Measurements from ENCODE around the gene UBAP2. TPM values are rescaled to one million over a fixed set of nuclear protein-coding genes. Genes with fewer than 3 reads are reported as not detected.
"Not testable (repeated sequence)": the region's sequence is repeated elsewhere in the genome, so short reads cannot be mapped to it uniquely, and the experiment has no call there.

UBAP2 gene
- total RNA-seq, 1 donor from 2014 or later = 54.6 TPM

DNA sequence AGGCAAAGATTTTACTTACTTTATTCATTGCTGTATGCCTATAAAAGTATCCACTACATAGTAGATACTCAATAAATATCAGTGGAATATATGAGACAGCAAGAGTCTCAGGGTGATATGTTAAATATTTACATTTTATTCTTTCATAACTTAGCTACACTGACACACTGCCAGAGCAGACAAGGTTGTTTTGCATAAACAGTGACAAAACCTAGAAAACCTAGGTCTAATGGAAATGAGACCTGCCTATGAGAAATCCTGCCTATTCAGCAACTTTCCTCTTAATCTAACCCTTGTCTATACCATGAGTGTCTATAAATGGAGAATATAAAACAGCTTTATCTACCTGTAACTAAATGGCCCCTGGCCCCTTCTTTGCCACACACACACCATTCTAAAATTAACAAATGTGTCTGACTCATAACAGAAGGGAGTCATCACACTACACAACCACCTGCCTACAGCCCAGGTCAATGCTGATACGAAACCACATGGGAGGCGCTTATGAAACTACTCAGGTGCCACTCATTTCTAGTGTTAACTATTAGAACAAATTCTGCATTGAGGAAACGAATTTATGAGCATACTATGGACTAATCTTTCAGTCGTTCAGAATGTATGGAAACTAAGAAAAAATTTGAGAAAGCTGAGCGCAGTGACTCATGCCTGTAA is 60.3 kb downstream of the UBAP2 start:
- no peak for DNase-seq (ENCODE audit: low spot score)

DNA sequence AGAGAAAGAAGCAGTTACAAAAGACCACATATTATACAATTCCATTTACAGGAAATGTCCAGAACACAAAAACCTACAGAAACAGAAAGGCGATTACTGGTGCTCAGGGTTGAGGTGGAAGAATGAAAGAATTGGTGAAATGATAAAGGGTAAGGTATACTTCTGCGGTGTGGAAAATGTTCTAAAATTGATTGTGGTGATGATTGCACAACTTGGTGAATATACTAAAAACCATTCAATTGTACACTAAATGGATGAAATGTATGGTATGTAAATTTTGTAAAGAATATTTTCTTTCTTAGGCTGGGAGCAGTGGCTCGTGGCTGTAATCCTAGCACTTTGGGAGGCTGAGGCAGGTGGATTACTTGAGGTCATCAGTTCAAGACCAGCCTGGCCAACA is 72.3 kb downstream of the UBAP2 start:
- no peak for DNase-seq (ENCODE audit: low spot score)

GRCh38 chr9:33972698-33973097 is 76.0 kb downstream of the UBAP2 start:
- DNase-seq (ENCODE audit: low spot score) = no peak

- no peak for DNase-seq (ENCODE audit: low spot score)
Observed at GRCh38 chr9:33964086-33964768, 84.5 kb downstream of the UBAP2 start.

GRCh38 chr9:33962468-33962867 is 86.2 kb downstream of the UBAP2 start:
- DNase-seq (ENCODE audit: low spot score) = not testable (repeated sequence)

DNA sequence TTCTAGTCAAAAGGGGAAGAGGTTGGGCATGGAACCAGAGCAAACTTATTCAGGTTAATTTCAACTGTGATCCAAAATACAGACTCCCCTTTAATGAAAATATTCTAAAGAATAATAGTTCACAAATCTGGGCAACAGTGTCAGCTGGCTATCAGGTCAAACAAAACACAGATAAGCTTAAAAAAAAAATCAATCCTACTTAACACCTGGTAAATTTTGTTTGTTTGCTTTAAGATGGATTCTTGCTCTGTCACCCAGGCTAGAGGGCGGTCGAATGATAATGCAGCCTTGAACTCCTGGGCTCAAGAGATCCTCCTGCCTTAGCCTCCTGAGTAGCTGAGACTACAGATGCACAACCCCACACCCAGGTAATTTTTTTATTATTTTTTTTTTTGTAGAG is 89.0 kb downstream of the UBAP2 start:
- no peak for DNase-seq (ENCODE audit: low spot score)

DNA sequence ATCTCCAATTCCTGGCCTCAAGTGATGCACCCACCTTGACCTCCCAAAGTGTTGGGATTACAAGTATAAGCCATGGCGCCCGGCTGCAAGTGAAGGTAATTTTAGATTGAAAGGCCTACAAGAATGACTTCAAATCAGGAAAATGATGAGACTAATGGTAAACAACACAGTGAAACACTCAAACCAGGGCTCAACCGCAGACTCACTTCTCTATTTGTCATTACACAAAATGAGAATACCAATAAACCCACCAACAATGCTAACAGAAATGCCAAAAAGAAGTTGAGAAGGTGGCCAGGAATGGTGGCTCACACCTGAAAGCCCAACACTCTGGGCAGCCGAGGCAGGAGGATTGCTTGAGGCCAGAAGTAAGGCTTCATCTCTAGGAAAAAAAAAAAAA is 92.1 kb downstream of the UBAP2 start:
- DNase-seq (ENCODE audit: low spot score) = no peak

- no peak for DNase-seq (ENCODE audit: low spot score)
Observed at GRCh38 chr9:33952066-33952465, 96.6 kb downstream of the UBAP2 start.

DNA sequence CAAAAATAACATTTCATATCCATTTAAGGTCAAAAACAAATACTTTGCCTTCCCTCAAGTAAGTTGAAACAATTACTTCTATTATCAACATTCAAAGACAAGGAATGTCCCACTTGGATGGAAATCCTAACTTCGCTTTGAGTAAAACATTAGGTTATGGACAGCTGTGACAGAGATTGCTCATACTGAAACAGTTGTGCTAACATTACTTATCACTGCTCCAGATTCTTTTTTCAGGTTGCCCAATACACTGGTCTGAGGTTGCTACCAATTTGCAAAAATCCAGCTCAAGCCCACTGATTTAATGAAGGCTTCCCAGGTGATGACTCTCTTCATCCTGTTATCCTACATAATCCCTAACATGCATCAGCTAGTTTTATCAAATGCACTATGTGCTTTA is 98.3 kb downstream of the UBAP2 start:
- no peak for DNase-seq (ENCODE audit: low spot score)

DNA sequence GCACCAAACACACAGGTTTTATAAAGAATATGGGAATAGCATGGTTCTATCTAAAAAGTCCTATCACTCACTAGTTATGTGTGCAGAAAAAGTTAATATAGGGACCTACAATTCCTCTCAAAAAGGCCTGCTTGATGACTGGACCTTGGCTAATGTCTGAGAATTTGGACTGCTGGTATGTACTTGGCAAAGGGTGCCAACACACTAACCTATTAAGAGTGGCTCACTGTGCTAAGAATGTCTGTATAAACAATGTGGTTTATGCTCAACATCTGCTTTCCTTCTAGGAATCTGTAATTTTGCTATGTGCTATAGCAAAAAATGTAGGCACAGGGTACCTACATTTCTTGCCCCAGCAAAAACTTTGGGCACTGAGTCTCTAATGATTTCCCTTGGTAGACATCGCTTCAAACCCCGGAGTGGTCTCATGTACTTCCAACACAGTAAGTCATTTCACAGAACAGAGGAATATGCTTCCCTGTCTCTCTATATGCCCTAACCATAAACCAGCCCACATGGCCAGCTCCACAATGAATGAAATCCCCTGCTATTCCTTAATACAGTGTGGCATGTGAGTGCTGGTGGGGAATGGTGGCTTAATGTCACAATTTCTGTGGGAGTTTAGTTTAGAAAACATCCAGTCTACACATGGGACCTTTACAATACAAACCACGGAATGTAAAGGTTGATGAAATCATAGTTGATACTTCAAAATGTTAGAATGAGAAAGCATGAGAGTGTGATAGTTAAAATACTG is 101.7 kb downstream of the UBAP2 start:
- no peak for DNase-seq (ENCODE audit: low spot score)

DNA sequence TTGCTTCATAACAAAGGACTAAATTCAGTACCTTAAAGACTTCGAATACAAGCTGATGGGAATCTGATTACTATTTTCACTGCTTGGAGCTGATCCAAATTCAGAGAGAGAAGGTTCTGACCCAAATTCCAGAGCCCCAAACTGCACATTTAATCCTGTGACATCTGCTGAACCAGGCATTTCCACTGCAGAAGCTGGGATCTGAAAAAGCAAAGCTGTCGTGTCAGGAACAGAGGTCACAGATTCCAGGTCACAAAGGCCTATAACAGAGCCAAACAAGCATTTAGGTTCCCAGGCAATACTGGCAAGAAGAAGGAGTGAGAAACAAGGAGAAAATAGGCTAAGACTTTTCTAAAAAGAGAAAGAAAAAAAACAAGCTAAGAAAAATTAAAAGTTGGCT is 105.3 kb downstream of the UBAP2 start:
- no peak for DNase-seq (ENCODE audit: low spot score)

DNA sequence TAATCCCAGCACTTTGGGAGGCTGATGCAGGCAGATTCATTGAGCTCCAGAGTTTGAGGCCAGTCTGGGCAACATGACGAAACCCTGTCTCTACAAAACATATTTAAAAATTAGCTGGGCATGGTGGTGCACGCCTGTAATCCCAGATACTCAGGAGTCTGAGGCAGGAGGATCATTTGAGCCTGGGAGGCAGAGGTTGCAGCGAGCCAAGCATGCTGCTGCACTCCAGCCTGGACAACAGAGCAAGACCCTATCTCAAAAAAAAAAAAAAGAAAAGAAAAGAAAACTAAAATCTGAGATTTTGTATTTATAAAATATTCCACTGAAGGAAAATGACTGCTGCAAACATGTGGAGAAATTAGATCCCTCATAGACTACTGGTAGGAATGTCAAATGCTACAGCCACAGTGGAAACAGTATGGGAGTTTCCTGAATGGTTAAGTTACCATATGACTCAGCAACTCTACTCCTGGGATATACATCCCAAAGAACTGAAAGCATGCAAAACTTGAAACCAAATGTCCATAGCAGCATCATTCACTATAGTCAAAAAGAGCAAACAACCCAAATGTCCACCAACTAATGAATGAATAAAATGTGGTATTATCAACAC is 106.1 kb downstream of the UBAP2 start:
- DNase-seq (ENCODE audit: low spot score) = no peak

- no peak for DNase-seq (ENCODE audit: low spot score)
Observed at GRCh38 chr9:33939924-33940874, 108.5 kb downstream of the UBAP2 start.

GRCh38 chr9:33934188-33934878 is 114.4 kb downstream of the UBAP2 start:
- no peak for DNase-seq (ENCODE audit: low spot score)

DNA sequence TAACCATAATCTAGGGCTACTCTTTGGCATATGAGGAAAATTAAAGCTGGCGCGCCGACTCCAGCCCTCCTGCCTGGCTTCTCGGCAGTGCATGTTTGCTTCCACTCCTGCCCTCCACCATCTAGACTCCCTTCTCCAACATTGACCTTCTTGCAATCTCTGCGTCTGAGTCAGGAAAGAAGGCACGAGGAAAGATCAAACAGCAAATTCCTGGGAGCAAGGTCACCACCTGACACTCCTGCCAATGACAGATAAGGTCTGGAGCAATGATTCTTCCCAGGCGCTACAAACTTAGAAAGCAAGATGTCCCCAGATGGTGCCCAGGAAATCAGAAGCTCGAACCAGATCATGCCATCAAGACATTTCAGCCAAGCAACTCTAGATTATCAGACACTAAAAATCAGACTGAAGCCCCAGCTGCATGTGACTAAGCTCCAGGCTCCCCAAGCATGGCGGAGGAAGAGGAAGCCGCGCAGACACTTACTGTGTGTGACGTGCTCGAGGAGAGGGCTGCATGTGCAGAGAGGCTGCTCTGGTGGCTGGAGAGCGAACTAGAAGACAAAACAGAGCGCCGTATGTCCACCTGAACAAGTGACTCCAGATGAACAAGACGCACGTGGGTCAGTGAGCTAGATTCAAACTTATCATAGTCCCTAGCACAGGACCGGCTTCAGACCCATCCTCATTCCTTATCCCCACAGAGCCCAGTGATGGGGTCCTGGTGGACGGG is 116.4 kb downstream of the UBAP2 start:
- no peak for DNase-seq (ENCODE audit: low spot score)

GRCh38 chr9:33931326-33931725 is 117.4 kb downstream of the UBAP2 start:
- DNase-seq (ENCODE audit: low spot score) = no peak

DNA sequence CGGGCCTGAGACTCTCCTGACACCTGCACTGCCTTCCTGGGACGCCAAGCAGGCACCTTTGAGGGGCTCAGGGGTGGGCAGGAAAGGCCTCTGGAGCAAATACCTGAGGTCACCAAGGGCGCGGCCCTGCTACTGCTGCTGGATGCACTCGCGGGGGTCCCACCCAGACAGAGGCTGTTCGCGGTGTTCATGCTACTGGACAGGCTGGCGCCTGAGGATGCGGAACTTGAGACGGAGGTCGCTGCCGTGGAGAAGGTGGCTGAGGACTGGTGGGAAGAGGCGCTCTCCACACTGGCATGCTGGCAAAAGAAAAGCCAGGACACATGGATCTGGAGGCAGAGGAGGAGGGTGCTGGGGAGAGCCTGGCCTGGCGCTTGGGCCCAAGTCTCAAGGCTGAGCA is 121.0 kb downstream of the UBAP2 start:
- no peak for DNase-seq (ENCODE audit: low spot score)

GRCh38 chr9:33926746-33927485 is 121.8 kb downstream of the UBAP2 start:
- DNase-seq (ENCODE audit: low spot score) = no peak
